ENCODE measurements around the gene SPANXN4.

DNA sequence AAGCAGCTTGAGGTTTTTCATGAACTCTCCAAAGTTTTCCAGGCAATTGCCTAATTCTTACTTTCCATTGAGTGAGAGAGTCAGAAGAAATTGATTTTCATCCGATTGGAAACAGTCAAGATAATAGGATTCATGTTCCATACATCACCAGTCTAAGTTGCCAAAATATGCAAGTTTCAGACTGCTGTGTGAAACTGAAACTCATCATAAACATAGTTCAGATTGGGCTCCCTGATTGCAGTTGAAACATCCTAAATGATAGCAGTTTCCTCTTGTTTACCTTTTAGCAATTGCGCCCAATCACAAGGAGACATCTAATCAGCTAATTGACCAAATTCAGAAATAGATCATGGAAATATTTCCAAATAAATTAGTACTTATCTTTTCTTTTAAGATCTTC lies 56.8 kb downstream of the SPANXN4 start:
- TF ChIP-seq POLR2A (IDR thresholded peaks at IDR 0.05) = no peak
- TF ChIP-seq, protein P1, sequence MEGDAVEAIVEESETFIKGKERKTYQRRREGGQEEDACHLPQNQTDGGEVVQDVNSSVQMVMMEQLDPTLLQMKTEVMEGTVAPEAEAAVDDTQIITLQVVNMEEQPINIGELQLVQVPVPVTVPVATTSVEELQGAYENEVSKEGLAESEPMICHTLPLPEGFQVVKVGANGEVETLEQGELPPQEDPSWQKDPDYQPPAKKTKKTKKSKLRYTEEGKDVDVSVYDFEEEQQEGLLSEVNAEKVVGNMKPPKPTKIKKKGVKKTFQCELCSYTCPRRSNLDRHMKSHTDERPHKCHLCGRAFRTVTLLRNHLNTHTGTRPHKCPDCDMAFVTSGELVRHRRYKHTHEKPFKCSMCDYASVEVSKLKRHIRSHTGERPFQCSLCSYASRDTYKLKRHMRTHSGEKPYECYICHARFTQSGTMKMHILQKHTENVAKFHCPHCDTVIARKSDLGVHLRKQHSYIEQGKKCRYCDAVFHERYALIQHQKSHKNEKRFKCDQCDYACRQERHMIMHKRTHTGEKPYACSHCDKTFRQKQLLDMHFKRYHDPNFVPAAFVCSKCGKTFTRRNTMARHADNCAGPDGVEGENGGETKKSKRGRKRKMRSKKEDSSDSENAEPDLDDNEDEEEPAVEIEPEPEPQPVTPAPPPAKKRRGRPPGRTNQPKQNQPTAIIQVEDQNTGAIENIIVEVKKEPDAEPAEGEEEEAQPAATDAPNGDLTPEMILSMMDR (IDR thresholded peaks at IDR 0.05) = no peak

Measured in lower leg skin (tissue), 3 donors.